ENCODE data around the gene KCNK6. TPM values are rescaled to one million over a fixed set of nuclear protein-coding genes. Genes with fewer than 3 reads are reported as not detected.

The KCNK6 gene
- total and polyA plus RNA-seq, 4 donors: 1.2 to 4.6 (median 2.7) TPM

GRCh38 chr19:38370299-38370698 is 50.7 kb downstream of the KCNK6 start:
- no peaks in the 10 kb centered on the region for H3K9me3 ChIP-seq (ENCODE audit: control insufficient read depth in 4 of 4, low read length in 3 of 4)
- no peak overlapping the region for H3K27ac ChIP-seq (ENCODE audit: low read depth in 1 of 2, low read length in 2 of 2)
- no peaks in the 10 kb centered on the region for H3K27me3 ChIP-seq (ENCODE audit: control insufficient read depth in 4 of 4, insufficient read depth in 4 of 4, low read length in 3 of 4)
- 73% methylated on average over 12 of the region's 12 CpGs for WGBS
- H3K4me3 ChIP-seq (ENCODE audit: low read depth in 1 of 3, low read length in 3 of 3): no peak overlapping the region
- DNase-seq (ENCODE audit: low spot score): no peak
- no peaks in the 10 kb centered on the region for H3K36me3 ChIP-seq (ENCODE audit: control insufficient read depth in 4 of 4, insufficient read depth in 3 of 4, low read depth in 1 of 4, low read length in 3 of 4)
- TF ChIP-seq SP1 (IDR thresholded peaks at IDR 0.05) (no peak), TAF1 (conservative IDR thresholded peaks at IDR 0.05) (no peak), YY1 (IDR thresholded peaks at IDR 0.05) (no peak), JUND (IDR thresholded peaks at IDR 0.05) (no peak), GABPA (IDR thresholded peaks at IDR 0.05 in 1 of 2, conservative IDR thresholded peaks at IDR 0.05 in 1 of 2) (no peak)
- peaks cover under 1 to 9% (median 2%) of the 10 kb centered on the region in 4 donors for H3K4me1 ChIP-seq (ENCODE audit: control insufficient read depth in 4 of 4, insufficient read depth in 4 of 4, low read length in 3 of 4)
- H3K9ac ChIP-seq (ENCODE audit: low read depth in 1 of 2, low read length in 2 of 2): no peak overlapping the region

- no peaks in the 10 kb centered on the region for H3K9me3 ChIP-seq (ENCODE audit: control insufficient read depth in 4 of 4, low read length in 3 of 4)
- no peak overlapping the region for H3K4me3 ChIP-seq (ENCODE audit: low read depth in 1 of 3, low read length in 3 of 3)
- no peak for TF ChIP-seq FOXA1 (IDR thresholded peaks at IDR 0.05)
- no peak for TF ChIP-seq EGR1 (IDR thresholded peaks at IDR 0.05; ENCODE audit: low read depth in 2 of 2)
- no peak for TF ChIP-seq NR2F2 (IDR thresholded peaks at IDR 0.05)
- no peak for TF ChIP-seq TAF1 (conservative IDR thresholded peaks at IDR 0.05)
- TF ChIP-seq RXRA (IDR thresholded peaks at IDR 0.05): no peak
- no peak for TF ChIP-seq HNF4G (IDR thresholded peaks at IDR 0.05)
- no peak for TF ChIP-seq YY1 (IDR thresholded peaks at IDR 0.05)
- TF ChIP-seq, protein P1, sequence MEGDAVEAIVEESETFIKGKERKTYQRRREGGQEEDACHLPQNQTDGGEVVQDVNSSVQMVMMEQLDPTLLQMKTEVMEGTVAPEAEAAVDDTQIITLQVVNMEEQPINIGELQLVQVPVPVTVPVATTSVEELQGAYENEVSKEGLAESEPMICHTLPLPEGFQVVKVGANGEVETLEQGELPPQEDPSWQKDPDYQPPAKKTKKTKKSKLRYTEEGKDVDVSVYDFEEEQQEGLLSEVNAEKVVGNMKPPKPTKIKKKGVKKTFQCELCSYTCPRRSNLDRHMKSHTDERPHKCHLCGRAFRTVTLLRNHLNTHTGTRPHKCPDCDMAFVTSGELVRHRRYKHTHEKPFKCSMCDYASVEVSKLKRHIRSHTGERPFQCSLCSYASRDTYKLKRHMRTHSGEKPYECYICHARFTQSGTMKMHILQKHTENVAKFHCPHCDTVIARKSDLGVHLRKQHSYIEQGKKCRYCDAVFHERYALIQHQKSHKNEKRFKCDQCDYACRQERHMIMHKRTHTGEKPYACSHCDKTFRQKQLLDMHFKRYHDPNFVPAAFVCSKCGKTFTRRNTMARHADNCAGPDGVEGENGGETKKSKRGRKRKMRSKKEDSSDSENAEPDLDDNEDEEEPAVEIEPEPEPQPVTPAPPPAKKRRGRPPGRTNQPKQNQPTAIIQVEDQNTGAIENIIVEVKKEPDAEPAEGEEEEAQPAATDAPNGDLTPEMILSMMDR (IDR thresholded peaks at IDR 0.05; ENCODE audit: low read depth, low read length, missing input control): no peak
- no peak for TF ChIP-seq JUND (IDR thresholded peaks at IDR 0.05)
- no peak for TF ChIP-seq ATF3 (IDR thresholded peaks at IDR 0.05)
- H3K36me3 ChIP-seq (ENCODE audit: control insufficient read depth in 4 of 4, insufficient read depth in 3 of 4, low read depth in 1 of 4, low read length in 3 of 4): no peaks in the 10 kb centered on the region
- H3K4me1 ChIP-seq (ENCODE audit: control insufficient read depth in 4 of 4, insufficient read depth in 4 of 4, low read length in 3 of 4): peaks cover 7 to 16% (median 9%) of the 10 kb centered on the region in 4 donors
- H3K27ac ChIP-seq (ENCODE audit: low read depth in 1 of 2, low read length in 2 of 2): no peak overlapping the region
- WGBS: 64% methylated on average over 6 of the region's 6 CpGs
- H3K27me3 ChIP-seq (ENCODE audit: control insufficient read depth in 4 of 4, insufficient read depth in 4 of 4, low read length in 3 of 4): no peaks in the 10 kb centered on the region
- no peak overlapping the region for H3K9ac ChIP-seq (ENCODE audit: low read depth in 1 of 2, low read length in 2 of 2)
- no peak for DNase-seq (ENCODE audit: low spot score)
Observed at GRCh38 chr19:38371081-38371480, 51.4 kb downstream of the KCNK6 start.

- DNase-seq (ENCODE audit: low spot score): no peak
Observed at GRCh38 chr19:38373907-38374331, 54.3 kb downstream of the KCNK6 start.

More at GRCh38 chr19:38373907-38374331, 54.3 kb downstream of the KCNK6 start:
- TF ChIP-seq YY1 (IDR thresholded peaks at IDR 0.05) (no peak), TAF1 (conservative IDR thresholded peaks at IDR 0.05) (no peak), JUND (IDR thresholded peaks at IDR 0.05) (no peak), REST (IDR thresholded peaks at IDR 0.05) (no peak), GABPA (IDR thresholded peaks at IDR 0.05 in 1 of 2, conservative IDR thresholded peaks at IDR 0.05 in 1 of 2) (no peak), FOXA2 (IDR thresholded peaks at IDR 0.05) (no peak), RXRA (IDR thresholded peaks at IDR 0.05) (no peak), RAD21 (IDR thresholded peaks at IDR 0.05) (no peak), NR2F2 (IDR thresholded peaks at IDR 0.05) (no peak), HNF4G (IDR thresholded peaks at IDR 0.05) (no peak), FOXA1 (IDR thresholded peaks at IDR 0.05) (no peak), MAX (IDR thresholded peaks at IDR 0.05) (no peak), EGR1 (IDR thresholded peaks at IDR 0.05; ENCODE audit: low read depth in 2 of 2) (no peak), ATF3 (IDR thresholded peaks at IDR 0.05) (no peak)
- TF ChIP-seq, protein P2, sequence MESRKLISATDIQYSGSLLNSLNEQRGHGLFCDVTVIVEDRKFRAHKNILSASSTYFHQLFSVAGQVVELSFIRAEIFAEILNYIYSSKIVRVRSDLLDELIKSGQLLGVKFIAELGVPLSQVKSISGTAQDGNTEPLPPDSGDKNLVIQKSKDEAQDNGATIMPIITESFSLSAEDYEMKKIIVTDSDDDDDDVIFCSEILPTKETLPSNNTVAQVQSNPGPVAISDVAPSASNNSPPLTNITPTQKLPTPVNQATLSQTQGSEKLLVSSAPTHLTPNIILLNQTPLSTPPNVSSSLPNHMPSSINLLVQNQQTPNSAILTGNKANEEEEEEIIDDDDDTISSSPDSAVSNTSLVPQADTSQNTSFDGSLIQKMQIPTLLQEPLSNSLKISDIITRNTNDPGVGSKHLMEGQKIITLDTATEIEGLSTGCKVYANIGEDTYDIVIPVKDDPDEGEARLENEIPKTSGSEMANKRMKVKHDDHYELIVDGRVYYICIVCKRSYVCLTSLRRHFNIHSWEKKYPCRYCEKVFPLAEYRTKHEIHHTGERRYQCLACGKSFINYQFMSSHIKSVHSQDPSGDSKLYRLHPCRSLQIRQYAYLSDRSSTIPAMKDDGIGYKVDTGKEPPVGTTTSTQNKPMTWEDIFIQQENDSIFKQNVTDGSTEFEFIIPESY (IDR thresholded peaks at IDR 0.05): no peak
- H3K9ac ChIP-seq (ENCODE audit: low read depth in 1 of 2, low read length in 2 of 2): peak overlapping the region in 1 of 2 donors; percentile 77
- 78% methylated on average over 6 of the region's 6 CpGs for WGBS
- peak overlapping the region; percentile 46 to 77 (median 64) for H3K4me3 ChIP-seq (ENCODE audit: low read depth in 1 of 3, low read length in 3 of 3)
- peaks cover under 1 to 8% (median 4%) of the 10 kb centered on the region in 4 donors for H3K36me3 ChIP-seq (ENCODE audit: control insufficient read depth in 4 of 4, insufficient read depth in 3 of 4, low read depth in 1 of 4, low read length in 3 of 4)
- no peaks in the 10 kb centered on the region for H3K9me3 ChIP-seq (ENCODE audit: control insufficient read depth in 4 of 4, low read length in 3 of 4)
- peaks cover 9 to 22% (median 16%) of the 10 kb centered on the region in 4 donors for H3K4me1 ChIP-seq (ENCODE audit: control insufficient read depth in 4 of 4, insufficient read depth in 4 of 4, low read length in 3 of 4)
- peak overlapping the region; percentile 83 to 88 for H3K27ac ChIP-seq (ENCODE audit: low read depth in 1 of 2, low read length in 2 of 2)
- no peaks in the 10 kb centered on the region for H3K27me3 ChIP-seq (ENCODE audit: control insufficient read depth in 4 of 4, insufficient read depth in 4 of 4, low read length in 3 of 4)
